ES-I3 (cell line): ENCODE data around the gene BLTP3A.

Experiments used
- H3K36me3 ChIP-seq: 2 replicates; pipeline ENCODE4 v1.6.1; 2013; ENCODE audit warnings: mild to moderate bottlenecking, low read length, control low read depth, moderate library complexity; ENCODE audit not compliant: insufficient read depth
- H3K4me1 ChIP-seq: 2 replicates; pipeline ENCODE4 v1.6.1; 2013; ENCODE audit warnings: mild to moderate bottlenecking, control low read depth, low read length; ENCODE audit not compliant: insufficient read depth
- H3K9ac ChIP-seq: 2 replicates; pipeline ENCODE4 v1.6.1; 2013; ENCODE audit warnings: low read depth, mild to moderate bottlenecking, low read length, moderate library complexity
- H3K9me3 ChIP-seq: 2 replicates; pipeline ENCODE4 v1.6.1; 2013; ENCODE audit warnings: mild to moderate bottlenecking, low read length, moderate library complexity; ENCODE audit not compliant: control insufficient read depth, insufficient read depth

The BLTP3A gene

DNA sequence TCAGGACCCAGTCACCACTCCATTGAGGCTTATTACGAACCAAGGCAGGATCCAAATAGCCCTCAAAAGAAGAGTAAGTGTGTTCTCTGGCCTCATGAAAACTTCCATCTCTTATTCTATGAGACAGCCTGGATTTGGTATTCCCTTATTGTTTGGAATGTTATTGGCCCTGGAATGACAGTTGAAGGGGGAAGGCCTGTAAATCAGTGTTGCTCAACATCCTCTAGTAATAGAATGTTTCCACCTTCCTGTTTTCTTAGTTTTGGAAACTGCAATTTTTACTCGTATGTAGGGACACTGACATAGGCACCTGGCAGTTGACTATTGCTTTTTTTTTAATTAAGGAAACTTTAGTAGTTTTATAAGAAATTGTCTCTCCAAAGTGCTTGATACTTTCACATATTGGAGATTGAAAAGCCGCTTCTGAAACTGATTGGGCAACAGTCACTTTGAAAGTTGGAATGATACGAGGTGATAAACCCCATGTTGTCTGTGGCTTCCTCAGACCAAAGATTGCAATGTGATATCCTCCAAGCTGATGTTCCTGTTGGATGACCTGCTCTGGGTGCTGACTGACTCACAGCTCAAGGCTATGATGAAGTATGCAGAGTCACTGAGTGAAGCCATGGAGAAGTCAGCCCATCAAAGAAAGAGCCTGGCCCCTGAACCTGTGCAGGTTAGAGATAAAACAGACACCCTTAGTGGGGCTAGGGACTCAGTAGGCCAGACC is 43.1 kb downstream of the BLTP3A start:
- H3K36me3 ChIP-seq, result peaks cover 5% of the 10 kb centered on the region; the same call in 1 of the 2 replicates

DNA sequence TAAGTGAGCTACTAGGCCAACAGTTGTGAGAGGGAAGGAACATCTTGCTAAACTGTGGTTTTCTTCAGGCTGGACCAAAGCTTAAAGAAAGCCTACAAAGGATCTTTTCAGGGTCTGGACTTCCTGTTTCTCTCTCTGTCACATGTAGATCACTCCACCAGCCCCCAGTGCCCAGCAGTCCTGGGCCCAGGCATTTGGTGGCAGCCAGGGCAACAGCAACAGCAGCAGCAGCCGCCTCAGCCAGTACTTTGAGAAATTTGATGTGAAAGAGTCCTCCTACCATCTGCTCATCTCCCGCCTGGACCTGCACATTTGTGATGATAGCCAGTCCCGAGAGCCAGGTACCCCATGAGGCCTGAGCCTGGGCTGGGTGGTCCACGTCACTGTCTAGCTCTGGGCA is 44.1 kb downstream of the BLTP3A start:
- H3K36me3 ChIP-seq, result peaks cover 5% of the 10 kb centered on the region; the same call in 1 of the 2 replicates

More for the DNA sequence above, 43.1 kb downstream of the BLTP3A start:
- Histone ChIP-seq H3K4me1 (no peaks in the 10 kb centered on the region), H3K9me3 (no peaks in the 10 kb centered on the region), H3K9ac (no peak overlapping the region)

GRCh38 chr6:34836451-34836850 is 44.6 kb downstream of the BLTP3A start:
- Histone ChIP-seq H3K9ac (no peak overlapping the region), H3K36me3 (peaks cover 5% of the 10 kb centered on the region; the same call in 1 of the 2 replicates), H3K9me3 (no peaks in the 10 kb centered on the region), H3K4me1 (no peaks in the 10 kb centered on the region)

More for the DNA sequence above, 44.1 kb downstream of the BLTP3A start:
- Histone ChIP-seq H3K9me3 (no peaks in the 10 kb centered on the region), H3K9ac (no peak overlapping the region), H3K4me1 (no peaks in the 10 kb centered on the region)

DNA sequence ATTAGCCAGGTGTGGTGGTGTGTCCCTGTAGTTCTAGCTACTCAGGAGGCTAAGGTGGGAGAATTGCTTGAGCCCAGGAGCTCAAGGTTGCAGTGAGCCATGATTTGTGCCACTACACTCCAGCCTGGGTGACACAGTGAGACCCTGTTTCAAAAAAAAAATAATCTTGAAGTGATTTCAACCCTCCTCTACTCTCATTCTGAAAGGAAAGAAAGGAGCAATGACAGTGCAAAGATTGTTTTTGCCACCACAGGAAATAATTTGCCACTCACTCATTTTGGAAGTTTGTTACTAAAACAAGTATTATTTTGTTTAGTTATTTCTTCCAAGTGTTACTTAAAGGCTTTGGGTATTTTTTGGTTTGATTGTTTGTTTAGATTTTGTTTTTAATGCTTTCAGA is 45.6 kb downstream of the BLTP3A start:
- H3K36me3 ChIP-seq, result peaks cover 5% of the 10 kb centered on the region; the same call in 1 of the 2 replicates

DNA sequence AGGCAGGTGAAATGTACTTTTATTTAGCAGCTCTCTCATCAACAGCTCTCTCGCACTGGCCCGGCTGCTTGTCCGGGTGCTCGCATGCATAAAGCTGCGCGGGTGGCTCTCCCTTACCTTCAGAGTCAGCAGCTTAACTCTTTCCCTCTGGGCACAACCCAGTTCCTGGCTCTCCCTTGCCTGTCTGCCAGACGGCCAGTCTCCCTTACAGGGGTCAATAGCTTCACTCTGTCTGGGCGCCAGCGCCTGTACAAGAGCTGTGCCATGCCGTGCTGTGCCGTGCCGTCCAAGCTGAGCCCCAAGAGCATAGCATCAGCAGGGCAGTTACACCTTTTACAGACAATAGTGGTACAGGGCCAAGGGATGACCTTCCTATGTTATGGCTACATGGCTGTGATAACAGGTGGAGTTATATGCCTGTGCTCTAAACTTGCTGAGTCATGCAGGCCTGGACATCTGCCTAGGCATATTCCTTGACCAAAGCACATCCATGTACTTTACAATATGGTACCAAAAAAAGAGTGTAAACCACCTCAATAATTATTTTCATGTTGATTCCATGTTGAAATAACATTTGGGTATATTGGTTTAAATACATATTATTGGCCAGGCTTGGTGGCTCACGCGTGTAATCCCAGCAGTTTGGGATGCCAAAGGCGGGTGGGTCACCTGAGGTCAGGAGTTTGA is 47.9 kb downstream of the BLTP3A start:
- no peaks in the 10 kb centered on the region for H3K4me1 ChIP-seq
- no peaks in the 10 kb centered on the region; the same call in 1 of the 2 replicates for H3K36me3 ChIP-seq
- H3K9ac ChIP-seq, result no peak overlapping the region
- no peaks in the 10 kb centered on the region for H3K9me3 ChIP-seq

More for the DNA sequence above, 45.6 kb downstream of the BLTP3A start:
- H3K9ac ChIP-seq, result no peak overlapping the region
- no peaks in the 10 kb centered on the region for H3K9me3 ChIP-seq
- H3K4me1 ChIP-seq, result no peaks in the 10 kb centered on the region
